OCI-LY7 (cell line): Measurements from ENCODE around the gene FEM1A.

Source experiments
- CTCF ChIP-seq: fragments of 200-600 bp; sonication (generic); conservative IDR thresholded peaks from 2 replicates; pipeline ENCODE4 v1.5.1; 2014; ENCODE audit warnings: mild to moderate bottlenecking, antibody characterized with exemption, low read length, moderate library complexity, mixed read lengths
- EZH2phosphoT487 ChIP-seq: fragments of 200-600 bp; sonication (generic); IDR thresholded peaks from 2 replicates; pipeline ENCODE4 v1.6.1; 2018; ENCODE audit warnings: low read depth, borderline replicate concordance, mild to moderate bottlenecking, mixed run types, antibody characterized with exemption, low read length, moderate library complexity, mixed read lengths

GRCh38 chr19:4806384-4806783 is 14.8 kb downstream of the FEM1A start:
- TF ChIP-seq CTCF (no peak), EZH2phosphoT487 (no peak)
